ENCODE results near the gene KCNK3.
"Not testable (repeated sequence)": the region's sequence is repeated elsewhere in the genome, so short reads cannot be mapped to it uniquely, and the experiment has no call there.

The KCNK3 gene

GRCh38 chr2:26733413-26733812 lies 40.9 kb downstream of the KCNK3 start:
- no peak for DNase-seq

GRCh38 chr2:26735097-26735496 lies 42.6 kb downstream of the KCNK3 start:
- DNase-seq = no peak

GRCh38 chr2:26735883-26736588 lies 43.5 kb downstream of the KCNK3 start:
- DNase-seq = no peak

GRCh38 chr2:26737221-26737620 lies 44.7 kb downstream of the KCNK3 start:
- no peak for DNase-seq

- DNase-seq = no peak
Measured at GRCh38 chr2:26738481-26738880, 46.0 kb downstream of the KCNK3 start.

- DNase-seq = no peak
Measured at GRCh38 chr2:26739514-26739913, 47.0 kb downstream of the KCNK3 start.

- DNase-seq = no peak
Measured at GRCh38 chr2:26740346-26740745, 47.8 kb downstream of the KCNK3 start.

- DNase-seq = no peak
Measured at GRCh38 chr2:26740890-26741302, 48.4 kb downstream of the KCNK3 start.

- no peak for DNase-seq
Measured at GRCh38 chr2:26742048-26742770, 49.7 kb downstream of the KCNK3 start.

- no peak for DNase-seq
Measured at GRCh38 chr2:26743852-26744251, 51.3 kb downstream of the KCNK3 start.

GRCh38 chr2:26744953-26745352 lies 52.4 kb downstream of the KCNK3 start:
- no peak for DNase-seq

- peak; percentile 81 for DNase-seq
Measured at GRCh38 chr2:26745609-26746327, 53.2 kb downstream of the KCNK3 start.

GRCh38 chr2:26746934-26747333 lies 54.4 kb downstream of the KCNK3 start:
- no peak for DNase-seq

- not testable (repeated sequence) for DNase-seq
Measured at GRCh38 chr2:26749787-26750420, 57.4 kb downstream of the KCNK3 start.

GRCh38 chr2:26750467-26750866 lies 57.9 kb downstream of the KCNK3 start:
- DNase-seq = not testable (repeated sequence)

GRCh38 chr2:26752656-26753055 lies 60.1 kb downstream of the KCNK3 start:
- no peak for DNase-seq

GRCh38 chr2:26754539-26754938 lies 62.0 kb downstream of the KCNK3 start:
- DNase-seq = no peak

- DNase-seq = no peak
Measured at GRCh38 chr2:26754972-26755670, 62.6 kb downstream of the KCNK3 start.

GRCh38 chr2:26756337-26756736 lies 63.8 kb downstream of the KCNK3 start:
- DNase-seq = no peak

GRCh38 chr2:26757873-26758789 lies 65.6 kb downstream of the KCNK3 start:
- DNase-seq = no peak

GRCh38 chr2:26758790-26759321 lies 66.3 kb downstream of the KCNK3 start:
- DNase-seq = no peak

All from stimulated activated CD4-positive, alpha-beta T cell treated with anti-CD3 and anti-CD28 coated beads, Interleukin-12 subunit alpha, Interleukin-12 subunit beta, amount 100 ng/mL, for 4 hours (primary cell).